Astrocyte of the spinal cord (primary cell): ENCODE measurements around the gene TBC1D14.
"Not testable (repeated sequence)": the region's sequence is repeated elsewhere in the genome, so short reads cannot be mapped to it uniquely, and the experiment has no call there.

Experiments
- DNase-seq: peaks from one replicate; pipeline ENCODE4 v3.0.0; 2011; ENCODE audit warnings: low read depth, low spot score
- H3K4me3 ChIP-seq: 2 replicates; pipeline ENCODE4 v1.5.1; 2011; ENCODE audit warnings: low read depth, mild to moderate bottlenecking, low read length, moderate library complexity
- CTCF ChIP-seq: IDR thresholded peaks from 2 replicates; pipeline ENCODE4 v1.5.1; 2012; ENCODE audit warnings: low read depth, mild to moderate bottlenecking, low read length, inconsistent platforms
- in situ Hi-C: cut with HindIII; loops from 2 replicates; pipeline ENCODE4 v1.10.0; 2017; ENCODE audit warnings: low sequenced_read_pairs

TBC1D14 gene

GRCh38 chr4:6908432-6909112 is 1.1 kb upstream of the TBC1D14 start:
- no peak for TF ChIP-seq CTCF
- peak overlapping the region; percentile 67 for H3K4me3 ChIP-seq
- in situ Hi-C loops, result no loop called here
- DNase-seq, result no peak

GRCh38 chr4:6909970-6910339 is 329 bp downstream of the TBC1D14 start:
- H3K4me3 ChIP-seq, result peak overlapping the region; percentile 67
- DNase-seq, result no peak
- TF ChIP-seq CTCF, result no peak
- in situ Hi-C loops, result no loop called here

DNA sequence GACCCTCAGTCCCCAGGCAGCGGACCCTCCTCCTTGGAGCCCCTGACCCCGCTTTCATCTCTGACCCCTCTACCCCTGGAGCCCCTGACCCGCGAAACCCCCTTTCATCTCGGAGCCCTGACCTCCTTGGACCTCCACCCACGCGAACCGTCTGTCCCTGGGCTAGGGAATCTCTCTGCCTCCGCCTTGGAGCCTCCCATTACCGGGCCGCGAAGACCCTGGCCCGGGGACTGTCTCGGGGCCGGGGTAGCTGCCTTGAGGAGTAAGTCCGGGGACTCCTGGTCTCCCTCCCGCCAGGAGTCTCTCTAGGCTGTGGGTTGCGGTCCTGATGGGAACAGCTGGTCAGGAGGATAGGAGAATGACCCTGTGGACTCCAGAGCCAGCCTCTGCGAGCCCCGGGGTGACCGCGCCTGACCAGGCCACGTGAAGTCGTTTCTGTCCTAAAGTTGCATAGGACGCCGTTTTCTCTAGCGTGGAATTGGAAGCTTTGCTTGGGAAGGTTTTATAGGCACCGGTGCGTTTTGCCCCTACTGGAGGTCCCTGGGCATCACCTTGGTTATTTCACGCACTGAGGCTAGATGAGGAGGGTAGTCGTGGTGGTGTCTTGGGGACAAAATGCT is 824 bp downstream of the TBC1D14 start:
- peak; percentile 23 for TF ChIP-seq CTCF
- peak overlapping the region; percentile 67 for H3K4me3 ChIP-seq
- no peak for DNase-seq
- in situ Hi-C loops, result no loop called here

- no peak for DNase-seq
- H3K4me3 ChIP-seq, result no peak overlapping the region
- in situ Hi-C loops, result no loop called here
- no peak for TF ChIP-seq CTCF
These were observed 1.6 kb downstream of the TBC1D14 start for GRCh38 chr4:6910960-6911874.

GRCh38 chr4:6911917-6912316 is 2.3 kb downstream of the TBC1D14 start:
- H3K4me3 ChIP-seq, DNase-seq, in situ Hi-C loops: not testable (repeated sequence)

DNA sequence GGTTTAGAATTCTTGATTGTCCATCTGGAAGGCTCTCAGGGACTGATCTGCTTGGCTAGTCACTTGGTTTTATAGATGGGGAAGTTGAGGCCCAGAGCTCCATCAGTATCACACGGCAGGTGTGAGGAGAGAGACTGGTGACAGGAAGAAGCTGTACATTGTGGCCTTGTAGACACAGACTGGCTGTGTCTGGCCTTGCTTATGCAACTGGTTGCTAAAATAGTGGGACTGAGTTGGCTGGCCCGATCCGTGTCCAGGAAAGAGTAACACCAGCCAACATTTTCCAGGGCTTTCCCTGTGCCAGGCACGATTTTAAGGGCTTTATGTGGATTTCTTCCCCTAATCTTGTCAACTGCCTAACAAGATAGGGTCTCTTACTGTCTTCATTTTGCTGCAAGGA is 2.8 kb downstream of the TBC1D14 start:
- H3K4me3 ChIP-seq, result no peak overlapping the region
- in situ Hi-C loops, result no loop called here
- no peak for TF ChIP-seq CTCF
- no peak for DNase-seq
